OCI-LY7 (cell line): ENCODE data around the gene NAA20. TPM values are rescaled to one million over a fixed set of nuclear protein-coding genes. Genes with fewer than 3 reads are reported as not detected.

Experiments
- BruUV-seq: library from RNA; stranded (reverse); fragments of 400-500 nt; replicated peaks from 2 replicates; lab custom pipeline; 2021; lab: Mats Ljungman, UMichigan
- CTCF ChIA-PET: fragments of 300-600 bp; sonication (Branson Sonifier 250); formaldehyde crosslinking; loops from one replicate; lab custom pipeline; 2022; ENCODE audit warnings: antibody characterized with exemption; ENCODE audit not compliant: unreplicated experiment; lab: Charles Lee
- POLR2A ChIA-PET: fragments of 300-600 bp; sonication (Branson Sonifier 250); formaldehyde crosslinking; loops from one replicate; lab custom pipeline; 2022; ENCODE audit warnings: antibody characterized with exemption; lab: Charles Lee
- DNase-seq: peaks from one replicate; pipeline ENCODE4 v3.0.0-alpha.2; 2015; ENCODE audit warnings: low spot score
- H2AFZ ChIP-seq: fragments of 200-600 bp; sonication (generic), shearing (Covaris generic); 2 replicates; pipeline ENCODE4 v1.6.1; 2014; ENCODE audit warnings: mild to moderate bottlenecking, antibody characterized with exemption, low read length, moderate library complexity
- H3K27ac ChIP-seq: fragments of 200-600 bp; sonication (generic); 2 replicates; pipeline ENCODE4 v1.5.1; 2014; ENCODE audit warnings: mixed run types, low read depth, mild to moderate bottlenecking, moderate library complexity, low read length, inconsistent platforms; ENCODE audit not compliant: poor library complexity, severe bottlenecking
- H3K36me3 ChIP-seq: fragments of 200-600 bp; sonication (generic); 2 replicates; pipeline ENCODE4 v1.6.1; 2014; ENCODE audit warnings: mild to moderate bottlenecking, antibody characterized with exemption, low read length, moderate library complexity, mixed read lengths; ENCODE audit not compliant: insufficient read depth
- H3K4me1 ChIP-seq: fragments of 200-600 bp; sonication (generic); 2 replicates; pipeline ENCODE4 v1.5.1; 2014; ENCODE audit warnings: mild to moderate bottlenecking, low read length; ENCODE audit not compliant: insufficient read depth, poor library complexity, severe bottlenecking
- H3K4me2 ChIP-seq: fragments of 200-600 bp; sonication (generic); 2 replicates; pipeline ENCODE4 v1.6.1; 2014; ENCODE audit warnings: mild to moderate bottlenecking, low read length
- H3K4me3 ChIP-seq: fragments of 200-600 bp; sonication (generic); 2 replicates; pipeline ENCODE4 v1.5.1; 2014; ENCODE audit warnings: mild to moderate bottlenecking, low read depth, low read length; ENCODE audit not compliant: poor library complexity, severe bottlenecking
- H3K79me2 ChIP-seq: fragments of 200-600 bp; sonication (generic); 2 replicates; pipeline ENCODE4 v1.6.1; 2016; ENCODE audit warnings: low read depth, mild to moderate bottlenecking, low read length, moderate library complexity, mixed read lengths; ENCODE audit not compliant: insufficient read depth
- H3K9me2 ChIP-seq: fragments of 200-600 bp; sonication (generic); 2 replicates; pipeline ENCODE4 v1.6.1; 2016; ENCODE audit warnings: mild to moderate bottlenecking, low read length, mixed read lengths; ENCODE audit not compliant: insufficient read depth
- H3K9me3 ChIP-seq: fragments of 200-600 bp; sonication (generic); 2 replicates; pipeline ENCODE4 v1.6.1; 2014; ENCODE audit warnings: mild to moderate bottlenecking, mixed run types, low read length, mixed read lengths
- H4K20me1 ChIP-seq: fragments of 200-600 bp; sonication (generic); 2 replicates; pipeline ENCODE4 v1.6.1; 2014; ENCODE audit warnings: mild to moderate bottlenecking, antibody characterized with exemption, low read length, moderate library complexity, mixed read lengths; ENCODE audit not compliant: insufficient read depth
- EZH2phosphoT487 ChIP-seq: fragments of 200-600 bp; sonication (generic); IDR thresholded peaks from 2 replicates; pipeline ENCODE4 v1.6.1; 2018; ENCODE audit warnings: low read depth, borderline replicate concordance, mild to moderate bottlenecking, mixed run types, antibody characterized with exemption, low read length, moderate library complexity, mixed read lengths
- intact Hi-C: fragments of 100-400 bp; cut with micrococcal nuclease; formaldehyde crosslinking; loops from one replicate; pipeline ENCODE4 v1.10.0; 2022; ENCODE audit not compliant: unreplicated experiment
- total RNA-seq, 2 experiments: library from RNA; depleted of rRNA in 1 of 2; stranded (reverse); fragments of >200 nt in 1 of 2; shearing (Covaris generic) in 1 of 2; gene quantifications; 2 replicates each; pipeline ENCODE4 v1.2.3, GENCODE V29; 2014 to 2022
- TF ChIP-seq, protein P1 (sequence below): fragments of 200-600 bp; sonication (generic); conservative IDR thresholded peaks from 2 replicates; pipeline ENCODE4 v1.5.1; 2014; ENCODE audit warnings: mild to moderate bottlenecking, antibody characterized with exemption, low read length, moderate library complexity, mixed read lengths

Gene NAA20
- total RNA-seq, 2 experiments from 2014 or later: 37.5 to 62.4 TPM

DNA sequence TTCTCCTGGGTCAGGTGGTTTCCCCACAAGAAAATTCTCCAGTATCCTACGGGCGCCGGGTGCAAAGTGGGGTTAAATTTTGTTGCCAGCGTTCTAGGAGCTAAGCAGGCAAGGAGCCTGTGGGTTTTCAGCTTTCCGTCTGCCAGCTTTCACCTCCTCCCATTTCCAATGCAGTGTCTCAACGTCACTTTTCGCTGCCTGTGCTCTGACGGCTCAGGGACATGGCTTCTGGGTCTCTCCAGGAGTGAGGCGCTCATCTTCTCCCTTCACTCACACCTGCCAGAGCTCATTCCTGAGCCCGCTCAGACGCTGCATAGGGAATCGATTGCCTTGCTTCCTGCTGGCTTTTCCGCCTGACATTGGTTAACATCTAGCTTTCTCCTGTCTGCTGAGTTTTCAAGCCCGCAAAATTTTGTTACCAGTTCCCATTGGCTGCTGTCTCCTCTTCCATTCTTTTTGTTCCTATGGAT is 7.3 kb upstream of the NAA20 start:
- TF ChIP-seq EZH2phosphoT487: no peak
- TF ChIP-seq, protein P1, sequence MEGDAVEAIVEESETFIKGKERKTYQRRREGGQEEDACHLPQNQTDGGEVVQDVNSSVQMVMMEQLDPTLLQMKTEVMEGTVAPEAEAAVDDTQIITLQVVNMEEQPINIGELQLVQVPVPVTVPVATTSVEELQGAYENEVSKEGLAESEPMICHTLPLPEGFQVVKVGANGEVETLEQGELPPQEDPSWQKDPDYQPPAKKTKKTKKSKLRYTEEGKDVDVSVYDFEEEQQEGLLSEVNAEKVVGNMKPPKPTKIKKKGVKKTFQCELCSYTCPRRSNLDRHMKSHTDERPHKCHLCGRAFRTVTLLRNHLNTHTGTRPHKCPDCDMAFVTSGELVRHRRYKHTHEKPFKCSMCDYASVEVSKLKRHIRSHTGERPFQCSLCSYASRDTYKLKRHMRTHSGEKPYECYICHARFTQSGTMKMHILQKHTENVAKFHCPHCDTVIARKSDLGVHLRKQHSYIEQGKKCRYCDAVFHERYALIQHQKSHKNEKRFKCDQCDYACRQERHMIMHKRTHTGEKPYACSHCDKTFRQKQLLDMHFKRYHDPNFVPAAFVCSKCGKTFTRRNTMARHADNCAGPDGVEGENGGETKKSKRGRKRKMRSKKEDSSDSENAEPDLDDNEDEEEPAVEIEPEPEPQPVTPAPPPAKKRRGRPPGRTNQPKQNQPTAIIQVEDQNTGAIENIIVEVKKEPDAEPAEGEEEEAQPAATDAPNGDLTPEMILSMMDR: no peak
- Histone ChIP-seq H3K4me1 (no peaks in the 10 kb centered on the region), H3K27ac (no peak overlapping the region), H4K20me1 (no peaks in the 10 kb centered on the region), H3K36me3 (no peaks in the 10 kb centered on the region), H3K9me3 (no peaks in the 10 kb centered on the region), H3K4me3 (no peak overlapping the region), H3K9me2 (no peaks in the 10 kb centered on the region), H3K79me2 (no peaks in the 10 kb centered on the region), H3K4me2 (no peak overlapping the region), H2AFZ (no peak overlapping the region)
- ChIA-PET CTCF (no interaction called here), POLR2A (no interaction called here)
- intact Hi-C loops: no loop called here
- no peak for DNase-seq
- no TSS peak for BruUV-seq

DNA sequence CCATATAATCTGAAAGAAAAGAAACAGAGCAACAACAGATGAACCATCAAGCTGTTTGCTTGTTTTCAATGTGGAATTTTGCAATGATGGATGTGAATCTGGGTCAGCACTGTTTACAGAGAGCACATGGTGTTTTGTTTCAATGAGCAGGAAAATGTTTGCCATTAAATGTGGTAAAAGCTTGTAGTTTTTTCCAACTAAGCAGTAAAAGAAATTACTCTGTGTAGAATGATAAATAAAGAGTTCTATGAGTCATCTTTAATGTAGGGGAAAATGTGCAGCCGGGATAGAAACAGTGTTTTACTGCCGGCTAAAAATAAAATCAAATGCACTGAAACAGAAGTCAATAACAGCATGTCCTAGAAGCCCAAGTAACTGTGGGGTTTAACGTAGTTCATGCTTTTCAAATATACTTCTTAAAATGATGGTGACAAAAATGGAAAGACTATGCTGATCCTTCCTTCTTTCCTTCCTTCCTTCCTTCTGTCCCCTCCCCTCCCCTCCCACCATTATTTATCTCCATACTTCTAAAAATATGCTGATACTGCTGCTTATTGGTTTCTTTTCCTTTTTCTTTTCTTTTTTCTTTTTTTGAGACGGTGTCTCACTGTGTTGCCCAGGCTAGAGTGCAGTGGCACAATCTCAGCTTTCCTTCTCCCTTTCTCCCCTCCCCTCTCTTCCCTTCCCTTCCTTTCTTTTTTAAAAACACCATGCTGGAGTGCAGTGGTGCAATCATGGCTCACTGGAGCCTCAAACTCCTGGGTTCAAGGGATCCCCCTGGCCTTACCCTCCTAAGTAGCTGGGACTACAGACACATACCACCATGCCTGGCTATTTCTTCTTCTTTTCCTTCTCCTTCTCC is 6.3 kb upstream of the NAA20 start:
- intact Hi-C loops: no loop called here
- Histone ChIP-seq H3K36me3 (no peaks in the 10 kb centered on the region), H3K9me3 (no peaks in the 10 kb centered on the region), H3K4me3 (no peak overlapping the region), H3K79me2 (no peaks in the 10 kb centered on the region), H2AFZ (no peak overlapping the region), H3K4me2 (no peak overlapping the region), H4K20me1 (no peaks in the 10 kb centered on the region), H3K4me1 (no peaks in the 10 kb centered on the region), H3K9me2 (no peaks in the 10 kb centered on the region), H3K27ac (no peak overlapping the region)
- BruUV-seq: no TSS peak
- DNase-seq: no peak
- TF ChIP-seq, protein P1: no peak
- no peak for TF ChIP-seq EZH2phosphoT487
- POLR2A ChIA-PET: interaction anchor here (0.6 kb wide), 1 partner anchor 245 kb away, joined by 3 read pairs; no protein-coding TSS in a partner anchor
- CTCF ChIA-PET: no interaction called here

DNA sequence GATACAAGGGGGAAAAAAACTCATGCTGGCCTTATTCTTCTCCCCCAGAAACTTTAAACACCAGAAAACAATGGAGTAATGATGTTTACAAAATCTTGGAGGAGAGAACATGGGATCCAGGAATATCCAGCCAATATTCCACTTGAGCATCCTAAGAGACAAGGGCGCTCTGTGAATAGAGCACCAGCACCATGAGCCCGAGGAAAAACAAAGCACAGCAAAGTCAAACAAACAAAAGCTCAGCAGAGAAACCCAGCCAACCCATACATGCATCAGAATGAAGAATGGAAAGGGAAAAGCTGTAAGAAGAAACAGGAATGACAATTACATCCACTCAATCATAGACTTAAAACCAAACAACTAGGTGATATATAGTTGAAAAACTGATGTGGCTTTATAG is 4.6 kb upstream of the NAA20 start:
- no peak overlapping the region for H2AFZ ChIP-seq
- ChIA-PET CTCF (no interaction called here), POLR2A (no interaction called here)
- H3K36me3 ChIP-seq: no peaks in the 10 kb centered on the region
- H3K9me3 ChIP-seq: no peaks in the 10 kb centered on the region
- no peaks in the 10 kb centered on the region for H4K20me1 ChIP-seq
- H3K4me3 ChIP-seq: no peak overlapping the region
- peaks cover 2% of the 10 kb centered on the region; the same call in 1 of the 2 replicates for H3K79me2 ChIP-seq
- no peak overlapping the region for H3K27ac ChIP-seq
- intact Hi-C loops: no loop called here
- no peak for DNase-seq
- TF ChIP-seq EZH2phosphoT487: no peak
- TF ChIP-seq, protein P1: no peak
- BruUV-seq: no TSS peak
- H3K4me2 ChIP-seq: no peak overlapping the region
- H3K9me2 ChIP-seq: no peaks in the 10 kb centered on the region
- H3K4me1 ChIP-seq: peaks cover 8% of the 10 kb centered on the region
